ENCODE results near the gene HAO2.
"Not testable (repeated sequence)": the region's sequence is repeated elsewhere in the genome, so short reads cannot be mapped to it uniquely, and the experiment has no call there.

Gene HAO2

GRCh38 chr1:119374208-119374874, 5.8 kb downstream of the HAO2 start:
- TF ChIP-seq CTCF (IDR thresholded peaks at IDR 0.05; ENCODE audit: low read depth, low read length, missing control alignments) = no peak
- H3K4me3 ChIP-seq (ENCODE audit: low read depth, low read length) = no peak overlapping the region
- no peaks in the 10 kb centered on the region for H3K36me3 ChIP-seq (replicated peaks)
- H3K27ac ChIP-seq = no peak overlapping the region
- DNase-seq = peak; percentile 30
- no peaks in the 10 kb centered on the region for H3K27me3 ChIP-seq (replicated peaks)
- in situ Hi-C loops (cut with HindIII; ENCODE audit: low pct_ligation_motif_present, low sequenced_read_pairs) = no loop called here

- no peak for TF ChIP-seq CTCF (IDR thresholded peaks at IDR 0.05; ENCODE audit: low read depth, low read length, missing control alignments)
- no peak overlapping the region for H3K4me3 ChIP-seq (ENCODE audit: low read depth, low read length)
- no peaks in the 10 kb centered on the region for H3K36me3 ChIP-seq (replicated peaks)
- H3K27ac ChIP-seq = no peak overlapping the region
- DNase-seq = no peak
- in situ Hi-C loops (cut with HindIII; ENCODE audit: low pct_ligation_motif_present, low sequenced_read_pairs) = no loop called here
- no peaks in the 10 kb centered on the region for H3K27me3 ChIP-seq (replicated peaks)
Measured at GRCh38 chr1:119375366-119375765, 6.8 kb downstream of the HAO2 start.

GRCh38 chr1:119376594-119376993, 8.0 kb downstream of the HAO2 start:
- TF ChIP-seq CTCF (IDR thresholded peaks at IDR 0.05; ENCODE audit: low read depth, low read length, missing control alignments) = no peak
- Histone ChIP-seq H3K27ac (no peak overlapping the region), H3K36me3 (replicated peaks) (no peaks in the 10 kb centered on the region), H3K27me3 (replicated peaks) (no peaks in the 10 kb centered on the region), H3K4me3 (ENCODE audit: low read depth, low read length) (no peak overlapping the region)
- no peak for DNase-seq
- in situ Hi-C loops (cut with HindIII; ENCODE audit: low pct_ligation_motif_present, low sequenced_read_pairs) = no loop called here

- in situ Hi-C loops (cut with HindIII; ENCODE audit: low pct_ligation_motif_present, low sequenced_read_pairs); H3K27ac ChIP-seq; H3K27me3 ChIP-seq (replicated peaks); H3K4me3 ChIP-seq (ENCODE audit: low read depth, low read length); H3K36me3 ChIP-seq (replicated peaks); DNase-seq: not testable (repeated sequence)
Measured at GRCh38 chr1:119377594-119377993, 9.0 kb downstream of the HAO2 start.

- H3K36me3 ChIP-seq (replicated peaks) = no peaks in the 10 kb centered on the region
- in situ Hi-C loops (cut with HindIII; ENCODE audit: low pct_ligation_motif_present, low sequenced_read_pairs) = no loop called here
Measured at GRCh38 chr1:119379117-119379516, 10.5 kb downstream of the HAO2 start.

GRCh38 chr1:119380304-119380703, 11.7 kb downstream of the HAO2 start:
- Histone ChIP-seq H3K4me3 (ENCODE audit: low read depth, low read length) (no peak overlapping the region), H3K27ac (no peak overlapping the region), H3K36me3 (replicated peaks) (no peaks in the 10 kb centered on the region), H3K27me3 (replicated peaks) (no peaks in the 10 kb centered on the region)
- in situ Hi-C loops (cut with HindIII; ENCODE audit: low pct_ligation_motif_present, low sequenced_read_pairs) = no loop called here
- no peak for TF ChIP-seq CTCF (IDR thresholded peaks at IDR 0.05; ENCODE audit: low read depth, low read length, missing control alignments)
- DNase-seq = no peak

More at GRCh38 chr1:119379117-119379516, 10.5 kb downstream of the HAO2 start:
- Histone ChIP-seq H3K27ac (no peak overlapping the region), H3K27me3 (replicated peaks) (no peaks in the 10 kb centered on the region), H3K4me3 (ENCODE audit: low read depth, low read length) (no peak overlapping the region)
- no peak for TF ChIP-seq CTCF (IDR thresholded peaks at IDR 0.05; ENCODE audit: low read depth, low read length, missing control alignments)
- no peak for DNase-seq

All from brain microvascular endothelial cell (primary cell).